GM12878 (cell line): ENCODE measurements around the gene KMT2E.

Source experiments
- DPF2 ChIP-seq: fragments of 450-650 bp; IDR thresholded peaks from 2 replicates; pipeline ENCODE4 v1.6.1; 2017; ENCODE audit warnings: mild to moderate bottlenecking
- EZH2 ChIP-seq: IDR thresholded peaks from 2 replicates; pipeline ENCODE4 v1.6.1; 2012; ENCODE audit warnings: low read depth, mild to moderate bottlenecking, control low read depth, inconsistent platforms, low read length, borderline replicate concordance; ENCODE audit not compliant: control insufficient read depth

GRCh38 chr7:105118612-105119600 lies 104.9 kb downstream of the KMT2E start:
- TF ChIP-seq EZH2 (no peak), DPF2 (no peak)
